Mononuclear cell (primary cell): ENCODE data around the gene B4GALT1. TPM values are rescaled to one million over a fixed set of nuclear protein-coding genes. Genes with fewer than 3 reads are reported as not detected.

Experiments used
- H3K27me3 ChIP-seq: 2 replicates; pipeline ENCODE4 v1.6.0; 2011; ENCODE audit warnings: low read length, control low read depth; ENCODE audit not compliant: insufficient read depth
- H3K4me1 ChIP-seq: 2 replicates; pipeline ENCODE4 v1.5.1; 2011; ENCODE audit warnings: mild to moderate bottlenecking, low read length, control low read depth; ENCODE audit not compliant: insufficient read depth
- H3K4me3 ChIP-seq: 2 replicates; pipeline ENCODE4 v1.5.1; 2011; ENCODE audit warnings: mild to moderate bottlenecking, low read length, moderate library complexity
- H3K9me3 ChIP-seq: 2 replicates; pipeline ENCODE4 v1.5.1; 2011; ENCODE audit warnings: low read depth, mild to moderate bottlenecking, control low read depth, low read length
- total RNA-seq: library from RNA; depleted of rRNA; stranded (reverse); fragments of >200 nt; gene quantifications from one replicate; pipeline ENCODE4 v1.2.3, GENCODE V29; 2012

The B4GALT1 gene, protein sequence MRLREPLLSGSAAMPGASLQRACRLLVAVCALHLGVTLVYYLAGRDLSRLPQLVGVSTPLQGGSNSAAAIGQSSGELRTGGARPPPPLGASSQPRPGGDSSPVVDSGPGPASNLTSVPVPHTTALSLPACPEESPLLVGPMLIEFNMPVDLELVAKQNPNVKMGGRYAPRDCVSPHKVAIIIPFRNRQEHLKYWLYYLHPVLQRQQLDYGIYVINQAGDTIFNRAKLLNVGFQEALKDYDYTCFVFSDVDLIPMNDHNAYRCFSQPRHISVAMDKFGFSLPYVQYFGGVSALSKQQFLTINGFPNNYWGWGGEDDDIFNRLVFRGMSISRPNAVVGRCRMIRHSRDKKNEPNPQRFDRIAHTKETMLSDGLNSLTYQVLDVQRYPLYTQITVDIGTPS
- total RNA-seq: 62.5 TPM

DNA sequence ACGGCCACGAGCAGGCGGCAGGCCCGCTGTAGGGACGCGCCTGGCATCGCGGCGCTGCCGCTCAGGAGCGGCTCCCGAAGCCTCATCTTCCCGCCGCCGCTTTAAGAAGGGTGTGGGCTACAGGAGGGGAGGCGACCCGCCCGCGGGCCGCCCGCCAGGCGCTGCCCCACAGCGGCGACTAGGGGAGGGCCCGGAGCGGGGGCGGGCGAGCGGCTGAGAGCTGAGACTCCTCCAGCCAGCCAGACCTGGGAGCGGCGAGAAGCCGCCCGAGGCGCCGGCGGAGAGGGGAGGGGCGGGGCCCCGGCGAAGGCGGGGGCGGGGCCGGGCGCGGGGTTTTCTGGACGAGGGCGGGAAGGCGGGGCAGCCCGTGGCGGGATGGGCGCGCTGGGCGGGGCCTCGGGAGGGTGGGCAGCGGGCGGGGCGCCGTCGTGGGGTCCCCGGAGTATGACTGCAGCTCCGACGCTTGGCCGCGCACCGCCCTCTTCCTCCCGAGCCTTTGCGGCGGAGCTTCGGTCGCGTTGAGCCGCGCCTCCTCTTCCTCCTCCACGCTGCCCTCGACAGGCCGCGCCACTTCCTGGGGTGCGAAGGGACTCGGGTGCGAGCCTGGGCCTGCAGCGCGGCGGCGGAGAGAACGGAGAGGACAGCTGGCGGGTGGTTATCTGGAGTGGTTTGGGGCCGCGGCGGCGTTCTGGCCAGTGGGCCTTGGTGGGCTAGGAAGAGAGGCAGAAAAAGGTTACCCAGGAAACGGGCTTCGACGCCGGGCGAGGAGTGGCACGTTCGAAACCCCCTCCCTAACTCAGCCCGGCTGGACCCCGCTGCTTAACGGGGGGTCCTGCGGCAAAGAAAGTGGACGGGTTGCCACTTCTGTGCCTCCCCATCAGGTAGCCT is at the start of gene B4GALT1:
Gene B4GALT1 (minus strand): TSS at position 253 of the 888 bp plus-strand sequence. CDS start 167 bp downstream, at position 86.
- no peaks in the 10 kb centered on the region for H3K27me3 ChIP-seq
- H3K4me3 ChIP-seq: peak within 1 kb of the TSS; percentile 91
- H3K4me1 ChIP-seq: peaks cover 63% of the 10 kb centered on the region
- H3K9me3 ChIP-seq: no peaks in the 10 kb centered on the region

DNA sequence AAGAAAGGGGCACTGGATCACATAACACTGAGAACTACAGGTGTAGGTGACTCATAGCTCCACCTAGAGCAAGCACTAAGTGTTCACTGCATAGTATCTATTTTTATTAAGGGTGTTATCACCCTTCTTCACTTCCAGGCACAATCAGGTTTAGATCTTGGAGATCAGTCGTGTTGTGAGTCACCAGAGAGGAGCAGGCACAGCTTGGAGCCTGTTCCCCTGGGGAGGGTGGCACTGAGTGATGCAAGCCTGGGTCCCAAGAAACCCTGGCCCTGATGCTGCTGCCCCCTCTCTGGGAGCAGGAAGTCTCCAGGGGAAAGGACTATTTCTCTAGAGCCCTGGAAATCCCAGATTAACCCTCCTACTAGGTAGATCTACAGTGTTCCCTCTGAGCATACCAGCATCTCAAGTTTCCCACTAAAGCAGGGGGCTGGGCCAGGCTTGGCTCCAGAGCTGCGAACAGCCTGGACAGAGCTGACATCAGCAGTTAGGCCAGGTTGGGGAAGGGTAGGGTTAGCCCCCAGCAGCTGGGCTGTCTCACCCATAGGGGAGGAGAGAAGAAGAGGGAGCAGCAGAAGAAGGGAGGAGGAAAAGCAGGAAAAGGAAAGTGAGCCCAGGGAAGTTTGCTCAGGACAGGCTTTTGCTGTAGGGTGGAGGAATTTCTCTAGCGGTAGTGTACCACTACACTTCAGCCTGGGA is 44.7 kb upstream of the B4GALT1 start:
- H3K4me1 ChIP-seq: no peaks in the 10 kb centered on the region
- no peaks in the 10 kb centered on the region for H3K9me3 ChIP-seq
- no peaks in the 10 kb centered on the region for H3K27me3 ChIP-seq
- H3K4me3 ChIP-seq: no peak overlapping the region

DNA sequence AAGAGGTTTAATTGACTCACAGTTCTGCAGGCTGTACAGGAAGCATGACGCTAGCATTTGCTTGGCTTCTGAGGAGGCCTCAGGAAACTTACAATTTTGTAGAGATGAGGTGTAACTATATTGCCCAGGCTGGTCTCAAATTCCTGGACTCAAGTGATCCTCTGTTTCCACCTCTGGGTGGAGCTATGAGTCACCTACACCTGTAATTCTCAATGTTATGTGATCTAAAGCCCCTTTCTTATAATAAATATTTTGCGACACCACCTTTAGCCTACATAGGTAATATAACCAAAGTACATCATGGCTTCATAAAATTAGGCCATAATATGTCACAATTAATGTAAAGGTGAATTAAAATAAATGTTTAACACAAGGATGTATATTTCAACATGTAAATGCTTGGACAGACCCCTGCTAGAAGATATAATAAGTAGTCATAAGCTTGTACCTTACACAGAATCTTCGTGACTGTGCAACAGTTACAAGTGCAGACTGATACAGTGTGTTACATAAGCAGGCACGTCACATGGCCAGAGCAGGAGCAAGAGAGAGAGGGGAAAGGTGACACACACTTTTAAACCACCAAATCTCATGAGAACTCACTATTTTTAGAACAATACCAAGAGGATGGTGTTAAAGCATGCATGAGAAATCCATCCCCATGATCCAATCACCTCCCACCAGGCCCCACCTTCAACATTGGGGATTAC is 43.0 kb upstream of the B4GALT1 start:
- Histone ChIP-seq H3K4me3 (no peak overlapping the region), H3K4me1 (no peaks in the 10 kb centered on the region), H3K27me3 (no peaks in the 10 kb centered on the region), H3K9me3 (no peaks in the 10 kb centered on the region)

DNA sequence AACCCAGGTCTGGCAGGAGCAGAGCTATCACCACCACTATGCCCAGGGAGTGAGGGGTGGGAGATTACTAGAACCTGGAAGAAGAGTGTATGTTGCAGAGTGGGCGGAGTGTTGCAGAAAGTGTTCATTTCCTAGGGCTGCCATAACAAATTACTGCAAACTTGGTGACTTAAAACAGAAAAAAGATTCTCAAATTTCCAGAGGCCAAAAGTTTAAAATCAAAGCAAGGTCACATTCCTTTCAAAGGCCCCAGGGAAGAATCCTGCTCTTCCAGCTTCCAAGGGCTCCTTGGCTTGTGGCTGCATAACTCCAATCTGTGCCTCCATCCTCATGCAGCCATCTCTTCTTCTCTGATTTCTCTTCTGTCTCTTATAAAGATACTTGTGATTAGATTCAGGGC is 42.3 kb upstream of the B4GALT1 start:
- no peaks in the 10 kb centered on the region for H3K27me3 ChIP-seq
- H3K4me3 ChIP-seq: no peak overlapping the region
- H3K9me3 ChIP-seq: no peaks in the 10 kb centered on the region
- H3K4me1 ChIP-seq: no peaks in the 10 kb centered on the region

DNA sequence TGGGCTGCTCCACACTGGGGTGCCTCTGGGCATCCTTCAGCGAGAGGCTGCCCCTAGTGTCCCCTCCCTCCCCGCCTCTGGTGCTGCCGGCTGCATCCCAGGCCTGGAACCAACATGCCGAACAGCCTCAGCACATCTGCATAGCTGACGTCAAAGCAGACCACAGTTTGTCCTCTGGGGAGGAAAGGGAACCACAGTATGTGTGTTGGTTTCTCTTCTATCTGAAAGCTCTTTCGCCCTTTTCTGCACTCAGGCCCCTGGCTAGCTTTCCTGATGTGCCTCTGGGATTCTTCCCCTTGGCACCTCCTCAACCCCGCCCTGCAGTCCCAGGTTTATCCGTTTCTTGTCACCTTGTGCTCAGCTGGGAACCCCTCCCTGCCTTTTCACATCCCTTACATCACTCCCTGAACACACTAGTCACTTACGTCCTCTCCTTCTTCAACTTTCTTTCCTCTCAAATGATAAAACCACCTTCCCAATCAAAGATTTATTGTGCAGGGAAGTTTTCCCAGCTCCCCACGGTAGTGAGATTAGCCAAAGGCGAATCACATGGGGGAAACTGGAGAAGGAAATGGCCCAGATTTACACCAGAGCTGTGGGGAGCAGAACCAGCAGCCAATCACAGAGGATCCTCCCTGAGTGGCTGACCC is 35.5 kb upstream of the B4GALT1 start:
- Histone ChIP-seq H3K9me3 (no peaks in the 10 kb centered on the region), H3K4me3 (no peak overlapping the region), H3K4me1 (peaks cover 15% of the 10 kb centered on the region), H3K27me3 (no peaks in the 10 kb centered on the region)

DNA sequence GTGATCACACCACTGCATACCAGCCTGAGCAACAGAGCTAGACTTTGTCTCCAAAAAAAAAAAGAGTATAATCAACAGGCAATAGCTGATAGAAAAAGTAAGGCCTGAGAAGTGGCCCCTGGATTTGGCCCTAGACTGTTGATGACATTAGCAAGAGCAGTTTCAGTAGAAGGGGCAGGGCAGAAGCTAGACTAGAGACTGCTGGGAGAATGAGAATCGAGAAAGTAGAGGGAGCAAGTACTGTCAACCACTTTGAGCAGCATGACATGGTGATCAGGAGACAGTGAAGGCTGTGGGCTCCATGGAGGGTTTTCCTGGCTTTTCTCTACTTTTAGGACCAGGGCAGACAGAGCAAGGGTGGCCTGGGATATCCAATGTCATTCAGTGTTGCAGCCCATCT is 34.9 kb upstream of the B4GALT1 start:
- no peaks in the 10 kb centered on the region for H3K27me3 ChIP-seq
- H3K4me1 ChIP-seq: peaks cover 15% of the 10 kb centered on the region
- H3K4me3 ChIP-seq: no peak overlapping the region
- no peaks in the 10 kb centered on the region for H3K9me3 ChIP-seq

DNA sequence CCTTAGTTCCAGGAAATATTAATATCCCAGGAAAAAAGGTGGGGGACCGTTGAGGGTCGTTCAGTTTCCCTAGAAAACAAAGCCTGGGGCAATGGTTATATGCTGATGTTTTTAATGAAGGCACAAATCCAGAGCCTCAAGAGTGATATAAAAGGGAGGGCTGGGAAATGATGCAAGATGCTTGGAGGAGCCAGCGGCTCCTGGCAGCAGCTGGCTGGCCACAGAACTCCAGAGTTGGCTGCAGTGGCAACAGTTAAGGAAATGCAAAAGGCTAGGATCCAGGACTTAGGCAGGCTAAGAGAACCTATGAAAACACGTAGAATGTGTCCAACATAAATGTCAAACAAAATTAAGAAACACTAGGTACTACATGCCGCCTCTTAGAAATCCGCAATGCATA is 31.0 kb upstream of the B4GALT1 start:
- H3K27me3 ChIP-seq: no peaks in the 10 kb centered on the region
- no peak overlapping the region for H3K4me3 ChIP-seq
- H3K4me1 ChIP-seq: peaks cover 13% of the 10 kb centered on the region
- no peaks in the 10 kb centered on the region for H3K9me3 ChIP-seq

DNA sequence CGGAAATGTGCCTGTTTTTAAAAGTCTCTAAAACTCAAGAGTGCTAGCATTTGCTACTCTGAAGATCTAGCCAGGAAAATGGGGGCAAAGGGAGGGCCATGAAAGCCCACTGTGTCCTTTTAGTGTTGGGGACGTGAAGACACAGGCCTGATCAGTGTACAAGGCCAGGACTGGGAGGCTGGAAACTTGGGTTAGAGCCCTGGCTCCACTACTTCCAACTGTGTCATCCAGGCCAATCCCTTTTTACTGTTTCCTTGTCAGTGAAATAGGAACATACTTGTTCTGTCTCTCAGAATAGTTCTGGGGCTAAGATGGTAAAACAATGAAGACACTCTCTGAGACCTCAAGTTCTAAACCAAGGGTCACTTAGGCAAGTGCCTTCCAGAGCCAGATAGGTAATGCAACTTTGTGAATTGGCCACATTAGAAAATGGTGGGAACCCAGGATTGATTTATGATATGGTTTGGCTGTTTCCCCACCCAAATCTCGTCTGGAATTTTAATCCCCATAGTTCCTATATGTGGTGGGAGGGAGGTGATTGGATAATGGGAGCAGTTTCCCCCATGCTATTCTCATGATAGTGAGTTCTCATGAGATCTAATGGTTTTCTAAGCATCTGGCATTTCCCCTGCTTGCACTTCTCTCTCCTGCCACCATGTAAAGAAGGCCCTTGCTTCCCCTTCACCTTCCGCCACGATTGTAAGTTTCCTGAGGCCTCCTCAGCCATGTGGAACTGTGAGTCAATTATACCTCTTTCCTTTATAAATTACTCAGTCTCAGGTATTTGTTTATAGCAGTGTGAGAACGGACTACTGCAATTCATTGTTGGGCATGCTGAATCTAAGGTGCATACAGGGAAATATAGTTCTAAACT is 30.4 kb upstream of the B4GALT1 start:
- Histone ChIP-seq H3K4me1 (peaks cover 7% of the 10 kb centered on the region), H3K27me3 (no peaks in the 10 kb centered on the region), H3K9me3 (no peaks in the 10 kb centered on the region), H3K4me3 (no peak overlapping the region)

DNA sequence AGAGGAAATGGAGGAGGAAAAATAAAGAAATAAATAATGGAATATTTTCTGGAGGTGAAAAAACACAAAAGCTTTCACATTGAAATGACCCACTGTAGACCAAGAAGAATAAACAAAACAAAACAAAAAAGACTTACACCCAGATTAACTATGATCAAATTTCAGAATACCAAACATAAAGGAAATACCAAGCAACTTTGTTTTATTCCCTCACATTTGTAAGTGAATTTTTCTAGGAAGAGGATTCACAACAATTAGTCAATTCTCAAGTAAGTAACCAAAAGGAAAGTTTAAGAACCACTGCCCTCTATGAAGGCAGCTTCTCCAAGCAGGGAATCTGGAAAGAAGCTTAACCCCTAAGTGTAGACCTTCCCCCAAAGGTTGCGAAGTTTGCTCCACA is 29.6 kb upstream of the B4GALT1 start:
- H3K4me3 ChIP-seq: no peak overlapping the region
- H3K4me1 ChIP-seq: no peaks in the 10 kb centered on the region
- no peaks in the 10 kb centered on the region for H3K9me3 ChIP-seq
- H3K27me3 ChIP-seq: no peaks in the 10 kb centered on the region

DNA sequence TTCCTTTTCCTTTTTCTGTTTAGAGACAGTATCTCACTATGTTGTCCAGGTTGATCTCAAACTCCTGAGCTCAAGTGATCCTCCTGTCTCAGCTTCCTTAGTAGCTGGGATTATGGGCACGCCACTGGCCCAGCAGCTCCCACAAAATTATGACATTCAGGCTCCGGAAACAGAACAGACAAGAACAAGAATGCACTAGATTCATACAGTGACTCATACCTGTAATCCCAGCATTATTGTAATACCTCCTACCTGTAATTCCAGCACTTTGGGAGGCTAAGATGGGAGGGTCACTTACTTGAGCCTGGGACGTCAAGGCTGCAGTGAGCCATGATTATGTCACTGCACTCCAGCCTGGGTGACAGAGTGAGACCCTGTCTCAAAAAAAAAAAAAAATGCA is 26.7 kb upstream of the B4GALT1 start:
- Histone ChIP-seq H3K4me3 (no peak overlapping the region), H3K27me3 (no peaks in the 10 kb centered on the region), H3K4me1 (no peaks in the 10 kb centered on the region), H3K9me3 (no peaks in the 10 kb centered on the region)

DNA sequence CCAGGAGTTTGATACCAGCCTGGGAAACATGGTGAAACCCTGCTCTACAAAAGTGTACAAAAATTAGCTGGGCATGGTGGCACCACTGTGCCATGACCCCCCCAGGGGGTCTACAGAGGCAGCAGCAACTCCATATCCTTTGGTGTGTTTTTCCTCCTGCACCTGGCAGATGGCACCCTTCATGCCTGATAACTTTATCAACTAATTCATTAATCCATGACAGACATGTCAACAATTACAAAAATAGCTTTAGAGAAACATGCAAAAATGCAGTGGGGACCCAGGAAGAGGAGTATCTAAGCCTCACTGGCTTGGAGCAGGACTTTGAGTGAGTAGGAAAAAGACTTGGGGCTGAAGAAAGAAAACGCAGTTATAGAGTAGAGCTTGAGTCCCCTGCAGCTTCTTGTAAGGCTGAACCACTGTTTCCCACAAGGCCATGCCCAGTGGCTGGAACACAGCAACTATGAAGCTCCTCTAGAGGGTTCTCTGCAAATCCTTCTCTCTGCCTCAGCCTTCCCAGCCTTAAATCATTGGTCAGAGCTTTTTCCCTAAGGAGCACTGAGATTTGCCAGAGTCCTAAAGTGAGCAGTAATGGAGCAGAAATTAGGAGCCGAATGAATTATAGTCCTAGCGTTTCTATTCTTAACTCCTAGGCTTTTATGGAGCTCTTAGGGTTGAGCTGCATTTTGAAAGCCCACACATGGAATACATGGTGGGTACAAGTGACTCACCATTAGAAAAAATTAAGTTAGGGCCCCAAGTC is 25.5 kb upstream of the B4GALT1 start:
- H3K9me3 ChIP-seq: no peaks in the 10 kb centered on the region
- H3K4me1 ChIP-seq: no peaks in the 10 kb centered on the region
- no peak overlapping the region for H3K4me3 ChIP-seq
- no peaks in the 10 kb centered on the region for H3K27me3 ChIP-seq

DNA sequence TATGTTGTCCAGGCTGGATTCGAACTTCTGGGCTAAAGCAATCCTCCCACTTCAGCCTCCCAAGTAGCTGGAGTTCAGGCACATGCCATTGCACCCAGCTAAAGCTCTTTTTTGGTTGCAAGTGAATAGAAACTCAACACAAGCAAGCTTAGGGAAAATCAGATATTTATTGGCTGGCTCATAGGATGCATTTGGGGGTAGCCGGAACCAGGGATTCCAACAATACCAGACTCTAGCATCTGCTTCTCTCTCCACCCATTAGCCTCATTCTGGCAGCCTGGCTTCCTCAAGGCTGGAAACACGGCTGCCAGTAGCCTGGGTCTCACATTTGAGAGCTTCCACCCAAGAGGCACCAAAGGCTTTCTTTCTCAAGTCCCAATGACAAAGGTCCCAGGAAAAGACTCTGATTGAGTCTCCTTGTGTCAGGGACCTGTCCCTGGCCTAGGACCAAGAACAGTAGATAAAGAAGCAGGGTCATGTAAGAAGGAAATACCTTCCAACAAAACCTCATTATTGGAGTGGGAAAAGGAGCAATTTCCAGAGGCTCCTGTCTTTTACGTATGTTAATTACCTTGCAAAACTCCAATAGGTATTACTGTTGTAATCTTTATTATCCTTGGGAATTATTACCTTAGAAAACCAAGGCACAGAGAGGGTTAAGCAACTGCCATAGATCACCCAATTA is 23.0 kb upstream of the B4GALT1 start:
- Histone ChIP-seq H3K4me1 (no peaks in the 10 kb centered on the region), H3K27me3 (no peaks in the 10 kb centered on the region), H3K9me3 (no peaks in the 10 kb centered on the region), H3K4me3 (no peak overlapping the region)
